ENCODE results near the gene SUCLG1.

The SUCLG1 gene

DNA sequence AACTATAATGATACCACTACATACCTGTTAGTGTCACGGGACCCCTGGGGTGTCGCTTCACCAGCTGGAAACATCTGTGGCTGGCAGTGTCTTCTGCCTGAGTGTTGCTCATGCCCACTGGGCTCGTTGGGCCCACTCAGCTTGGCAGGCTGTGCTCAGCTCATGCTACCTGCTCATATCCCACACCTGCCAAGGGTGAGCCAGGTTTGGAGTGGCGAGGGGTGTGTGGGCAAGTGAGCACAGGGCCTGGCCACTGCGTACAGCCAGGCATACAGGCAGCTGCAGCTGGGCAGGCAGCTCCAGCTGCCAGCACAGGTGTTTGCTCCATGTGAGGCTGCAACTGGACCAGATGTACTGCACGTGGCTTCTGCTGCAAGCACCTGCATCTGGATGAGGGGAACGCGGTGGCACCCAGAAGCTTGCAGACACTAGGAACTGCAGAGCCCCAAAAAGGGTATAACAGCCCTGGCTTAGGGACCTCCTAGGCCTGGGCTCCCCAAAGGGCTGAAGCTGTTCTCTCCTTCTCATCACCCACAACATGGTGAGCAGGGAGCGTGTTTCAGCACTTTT is 70.1 kb downstream of the SUCLG1 start:
- Histone ChIP-seq H3K9me3 (ENCODE audit: control insufficient read depth, insufficient read depth, low read depth, low read length) (no peaks in the 10 kb centered on the region), H3K36me3 (ENCODE audit: control insufficient read depth in 2 of 2, insufficient read depth in 1 of 2, low read length in 2 of 2) (no peaks in the 10 kb centered on the region), H3K27ac (ENCODE audit: extremely low read depth, low read depth, low read length) (no peak overlapping the region), H3K4me1 (ENCODE audit: control insufficient read depth, insufficient read depth, low read length) (no peaks in the 10 kb centered on the region), H3K4me3 (ENCODE audit: low read depth, low read length) (no peak overlapping the region)
- POLR2A ChIA-PET: interaction anchor here (0.6 kb wide), 1 partner anchor 10 kb away, joined by 4 read pairs; no protein-coding TSS in a partner anchor
- CTCF ChIA-PET: interaction anchor here (0.5 kb wide), 1 partner anchor 460 kb away, joined by 3 read pairs; no protein-coding TSS in a partner anchor
- TF ChIP-seq, protein P1, sequence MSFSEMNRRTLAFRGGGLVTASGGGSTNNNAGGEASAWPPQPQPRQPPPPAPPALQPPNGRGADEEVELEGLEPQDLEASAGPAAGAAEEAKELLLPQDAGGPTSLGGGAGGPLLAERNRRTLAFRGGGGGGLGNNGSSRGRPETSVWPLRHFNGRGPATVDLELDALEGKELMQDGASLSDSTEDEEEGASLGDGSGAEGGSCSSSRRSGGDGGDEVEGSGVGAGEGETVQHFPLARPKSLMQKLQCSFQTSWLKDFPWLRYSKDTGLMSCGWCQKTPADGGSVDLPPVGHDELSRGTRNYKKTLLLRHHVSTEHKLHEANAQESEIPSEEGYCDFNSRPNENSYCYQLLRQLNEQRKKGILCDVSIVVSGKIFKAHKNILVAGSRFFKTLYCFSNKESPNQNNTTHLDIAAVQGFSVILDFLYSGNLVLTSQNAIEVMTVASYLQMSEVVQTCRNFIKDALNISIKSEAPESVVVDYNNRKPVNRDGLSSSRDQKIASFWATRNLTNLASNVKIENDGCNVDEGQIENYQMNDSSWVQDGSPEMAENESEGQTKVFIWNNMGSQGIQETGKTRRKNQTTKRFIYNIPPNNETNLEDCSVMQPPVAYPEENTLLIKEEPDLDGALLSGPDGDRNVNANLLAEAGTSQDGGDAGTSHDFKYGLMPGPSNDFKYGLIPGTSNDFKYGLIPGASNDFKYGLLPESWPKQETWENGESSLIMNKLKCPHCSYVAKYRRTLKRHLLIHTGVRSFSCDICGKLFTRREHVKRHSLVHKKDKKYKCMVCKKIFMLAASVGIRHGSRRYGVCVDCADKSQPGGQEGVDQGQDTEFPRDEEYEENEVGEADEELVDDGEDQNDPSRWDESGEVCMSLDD (tag by site-specific recombination; IDR thresholded peaks at IDR 0.05): no peak
- TF ChIP-seq, protein P2, sequence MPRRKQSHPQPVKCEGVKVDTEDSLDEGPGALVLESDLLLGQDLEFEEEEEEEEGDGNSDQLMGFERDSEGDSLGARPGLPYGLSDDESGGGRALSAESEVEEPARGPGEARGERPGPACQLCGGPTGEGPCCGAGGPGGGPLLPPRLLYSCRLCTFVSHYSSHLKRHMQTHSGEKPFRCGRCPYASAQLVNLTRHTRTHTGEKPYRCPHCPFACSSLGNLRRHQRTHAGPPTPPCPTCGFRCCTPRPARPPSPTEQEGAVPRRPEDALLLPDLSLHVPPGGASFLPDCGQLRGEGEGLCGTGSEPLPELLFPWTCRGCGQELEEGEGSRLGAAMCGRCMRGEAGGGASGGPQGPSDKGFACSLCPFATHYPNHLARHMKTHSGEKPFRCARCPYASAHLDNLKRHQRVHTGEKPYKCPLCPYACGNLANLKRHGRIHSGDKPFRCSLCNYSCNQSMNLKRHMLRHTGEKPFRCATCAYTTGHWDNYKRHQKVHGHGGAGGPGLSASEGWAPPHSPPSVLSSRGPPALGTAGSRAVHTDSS (tag by site-specific recombination; IDR thresholded peaks at IDR 0.05): no peak
- TF ChIP-seq ZNF830 (tag by site-specific recombination; IDR thresholded peaks at IDR 0.05; ENCODE audit: low read depth) (no peak), ZNF561 (tag by site-specific recombination; IDR thresholded peaks at IDR 0.05; ENCODE audit: borderline replicate concordance) (no peak), ZNF324 (tag by site-specific recombination; IDR thresholded peaks at IDR 0.05) (no peak), ZNF423 (tag by site-specific recombination; IDR thresholded peaks at IDR 0.05) (no peak), ZNF2 (tag by site-specific recombination; IDR thresholded peaks at IDR 0.05) (no peak), ZNF155 (tag by site-specific recombination; IDR thresholded peaks at IDR 0.05) (no peak), ZNF501 (tag by site-specific recombination; IDR thresholded peaks at IDR 0.05) (no peak), ZIC2 (tag by site-specific recombination; IDR thresholded peaks at IDR 0.05) (no peak), KLF8 (tag by site-specific recombination; IDR thresholded peaks at IDR 0.05) (no peak), TRIM28 (IDR thresholded peaks at IDR 0.05; ENCODE audit: borderline replicate concordance, low read length) (no peak), ZNF274 (IDR thresholded peaks at IDR 0.05; ENCODE audit: low read length) (no peak), ZNF274 (tag by site-specific recombination; IDR thresholded peaks at IDR 0.05; ENCODE audit: borderline replicate concordance) (no peak), ZNF776 (tag by site-specific recombination; IDR thresholded peaks at IDR 0.05; ENCODE audit: borderline replicate concordance) (no peak), IKZF3 (tag by site-specific recombination; IDR thresholded peaks at IDR 0.05) (no peak), ZFP3 (tag by site-specific recombination; IDR thresholded peaks at IDR 0.05; ENCODE audit: low read depth) (no peak)
- TF ChIP-seq, protein P3, sequence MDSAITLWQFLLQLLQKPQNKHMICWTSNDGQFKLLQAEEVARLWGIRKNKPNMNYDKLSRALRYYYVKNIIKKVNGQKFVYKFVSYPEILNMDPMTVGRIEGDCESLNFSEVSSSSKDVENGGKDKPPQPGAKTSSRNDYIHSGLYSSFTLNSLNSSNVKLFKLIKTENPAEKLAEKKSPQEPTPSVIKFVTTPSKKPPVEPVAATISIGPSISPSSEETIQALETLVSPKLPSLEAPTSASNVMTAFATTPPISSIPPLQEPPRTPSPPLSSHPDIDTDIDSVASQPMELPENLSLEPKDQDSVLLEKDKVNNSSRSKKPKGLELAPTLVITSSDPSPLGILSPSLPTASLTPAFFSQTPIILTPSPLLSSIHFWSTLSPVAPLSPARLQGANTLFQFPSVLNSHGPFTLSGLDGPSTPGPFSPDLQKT (IDR thresholded peaks at IDR 0.05; ENCODE audit: borderline replicate concordance, low read depth, low read length): no peak
- TF ChIP-seq, protein P4, sequence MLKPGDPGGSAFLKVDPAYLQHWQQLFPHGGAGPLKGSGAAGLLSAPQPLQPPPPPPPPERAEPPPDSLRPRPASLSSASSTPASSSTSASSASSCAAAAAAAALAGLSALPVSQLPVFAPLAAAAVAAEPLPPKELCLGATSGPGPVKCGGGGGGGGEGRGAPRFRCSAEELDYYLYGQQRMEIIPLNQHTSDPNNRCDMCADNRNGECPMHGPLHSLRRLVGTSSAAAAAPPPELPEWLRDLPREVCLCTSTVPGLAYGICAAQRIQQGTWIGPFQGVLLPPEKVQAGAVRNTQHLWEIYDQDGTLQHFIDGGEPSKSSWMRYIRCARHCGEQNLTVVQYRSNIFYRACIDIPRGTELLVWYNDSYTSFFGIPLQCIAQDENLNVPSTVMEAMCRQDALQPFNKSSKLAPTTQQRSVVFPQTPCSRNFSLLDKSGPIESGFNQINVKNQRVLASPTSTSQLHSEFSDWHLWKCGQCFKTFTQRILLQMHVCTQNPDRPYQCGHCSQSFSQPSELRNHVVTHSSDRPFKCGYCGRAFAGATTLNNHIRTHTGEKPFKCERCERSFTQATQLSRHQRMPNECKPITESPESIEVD (tag by site-specific recombination; IDR thresholded peaks at IDR 0.05): no peak

DNA sequence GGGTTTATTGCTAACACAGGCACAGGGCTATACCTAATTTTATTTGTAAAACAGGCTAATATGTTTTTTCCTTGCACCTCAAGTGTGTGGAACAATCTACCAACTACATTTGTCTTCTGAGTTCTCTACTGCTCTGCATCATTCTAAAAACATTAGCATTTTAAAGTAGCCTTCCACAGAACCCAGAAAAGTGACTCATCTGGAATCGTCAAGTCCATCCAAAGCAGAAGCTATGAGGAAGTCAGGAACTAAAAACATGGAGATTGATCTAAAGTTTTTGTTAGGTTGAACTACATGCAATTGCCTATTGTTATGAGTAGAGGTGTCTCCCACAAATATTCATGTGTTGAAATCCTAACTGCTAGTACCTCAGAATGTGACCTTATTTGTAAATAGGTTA is 70.9 kb downstream of the SUCLG1 start:
- ChIA-PET POLR2A (interaction anchor here (0.6 kb wide), 1 partner anchor 9 kb away, joined by 4 read pairs; no protein-coding TSS in a partner anchor), CTCF (no interaction called here)
- Histone ChIP-seq H3K36me3 (ENCODE audit: control insufficient read depth in 2 of 2, insufficient read depth in 1 of 2, low read length in 2 of 2) (no peaks in the 10 kb centered on the region), H3K9me3 (ENCODE audit: control insufficient read depth, insufficient read depth, low read depth, low read length) (no peaks in the 10 kb centered on the region), H3K4me1 (ENCODE audit: control insufficient read depth, insufficient read depth, low read length) (no peaks in the 10 kb centered on the region), H3K4me3 (ENCODE audit: low read depth, low read length) (no peak overlapping the region), H3K27ac (ENCODE audit: extremely low read depth, low read depth, low read length) (no peak overlapping the region)
- TF ChIP-seq GFI1B (tag by site-specific recombination; IDR thresholded peaks at IDR 0.05) (no peak), ZNF132 (tag by site-specific recombination; IDR thresholded peaks at IDR 0.05; ENCODE audit: borderline replicate concordance) (no peak)

All from HEK293 (cell line).